Measurements from ENCODE around the gene HMGN1.

The HMGN1 gene

GRCh38 chr21:39326607-39327307 is 22.1 kb downstream of the HMGN1 start:
- DNase-seq: no peak

GRCh38 chr21:39325458-39325857 is 23.4 kb downstream of the HMGN1 start:
- no peak for DNase-seq

- no peak for DNase-seq
These were observed 27.5 kb downstream of the HMGN1 start for GRCh38 chr21:39321424-39321823.

- DNase-seq: no peak
These were observed 29.0 kb downstream of the HMGN1 start for GRCh38 chr21:39319814-39320332.

- no peak for DNase-seq
These were observed 29.6 kb downstream of the HMGN1 start for GRCh38 chr21:39319251-39319756.

- DNase-seq: no peak
These were observed 30.6 kb downstream of the HMGN1 start for GRCh38 chr21:39318091-39318959.

GRCh38 chr21:39317134-39318090 is 31.5 kb downstream of the HMGN1 start:
- DNase-seq: no peak

- DNase-seq: no peak
These were observed 32.2 kb downstream of the HMGN1 start for GRCh38 chr21:39316729-39317128.

- no peak for DNase-seq
These were observed 33.1 kb downstream of the HMGN1 start for GRCh38 chr21:39315603-39316445.

GRCh38 chr21:39314143-39315027 is 34.5 kb downstream of the HMGN1 start:
- peak in 1 of 2 experiments; percentile 3 for DNase-seq

- DNase-seq: peak; percentile 77 to 87
These were observed 35.2 kb downstream of the HMGN1 start, which contains the start of gene BRWD1 for GRCh38 chr21:39313571-39314142. Gene BRWD1 (minus strand): TSS chr21:39313632. CDS start chr21:39313491, 141 bp downstream.

- peak in 1 of 2 experiments; percentile 20 for DNase-seq
These were observed 35.8 kb downstream of the HMGN1 start for GRCh38 chr21:39313042-39313570.

- DNase-seq: peak; percentile 63 to 79
These were observed 36.5 kb downstream of the HMGN1 start for GRCh38 chr21:39312112-39313041.

- no peak for DNase-seq
These were observed 37.7 kb downstream of the HMGN1 start for GRCh38 chr21:39311164-39311563.

GRCh38 chr21:39307466-39307865 is 41.4 kb downstream of the HMGN1 start:
- DNase-seq: no peak

- no peak for DNase-seq
These were observed 48.3 kb downstream of the HMGN1 start for GRCh38 chr21:39300587-39300986.

- no peak for DNase-seq
These were observed 52.0 kb downstream of the HMGN1 start for GRCh38 chr21:39296891-39297290.

Measured in NCI-H1930 (cell line).